ENCODE measurements around the gene PAX6. TPM values are rescaled to one million over a fixed set of nuclear protein-coding genes. Genes with fewer than 3 reads are reported as not detected.
A peak's percentile ranks its signal among the peaks of the same experiment; 100 is the strongest.

Gene PAX6
- total RNA-seq (2014; rRNA removed; shearing (Covaris generic)) = 0.13 and 0.98 TPM in 2 replicates
- 0.60 and 0.70 TPM in 2 replicates for polyA plus RNA-seq (2015; cell fraction: cytosol; rRNA removed)
- 2.2 and 5.8 TPM in 2 replicates for polyA plus RNA-seq (2015; cell fraction: nucleus; rRNA removed)

GRCh38 chr11:31810779-31811647 is at the start of gene PAX6:
TSS of gene PAX6 (minus strand) at chr11:31811322. CDS start at chr11:31806411, 4,911 bp downstream.
- in situ Hi-C loops (cut with HindIII; ENCODE audit: low pct_unique_long_range_greater_than_20kb, low sequenced_read_pairs) = no loop called here
- no peak for DNase-seq (ENCODE audit: low read depth, low spot score)

GRCh38 chr11:31860391-31860790 is 49.3 kb upstream of the PAX6 start:
- in situ Hi-C loops (cut with HindIII; ENCODE audit: low pct_unique_long_range_greater_than_20kb, low sequenced_read_pairs) = no loop called here
- DNase-seq (ENCODE audit: low read depth, low spot score) = no peak

- in situ Hi-C loops (cut with HindIII; ENCODE audit: low pct_unique_long_range_greater_than_20kb, low sequenced_read_pairs) = no loop called here
- DNase-seq (ENCODE audit: low read depth, low spot score) = no peak
Measured at GRCh38 chr11:31856248-31856647, 45.1 kb upstream of the PAX6 start.

- no peak for DNase-seq (ENCODE audit: low read depth, low spot score)
- in situ Hi-C loops (cut with HindIII; ENCODE audit: low pct_unique_long_range_greater_than_20kb, low sequenced_read_pairs) = no loop called here
Measured at GRCh38 chr11:31855466-31855865, 44.3 kb upstream of the PAX6 start.

- in situ Hi-C loops (cut with HindIII; ENCODE audit: low pct_unique_long_range_greater_than_20kb, low sequenced_read_pairs) = no loop called here
Measured at GRCh38 chr11:31850365-31850764, 39.2 kb upstream of the PAX6 start.

GRCh38 chr11:31847761-31848160 is 36.6 kb upstream of the PAX6 start:
- no peak for DNase-seq (ENCODE audit: low read depth, low spot score)
- in situ Hi-C loops (cut with HindIII; ENCODE audit: low pct_unique_long_range_greater_than_20kb, low sequenced_read_pairs) = no loop called here

More at GRCh38 chr11:31850365-31850764, 39.2 kb upstream of the PAX6 start:
- no peak for DNase-seq (ENCODE audit: low read depth, low spot score)

- in situ Hi-C loops (cut with HindIII; ENCODE audit: low pct_unique_long_range_greater_than_20kb, low sequenced_read_pairs) = no loop called here
- DNase-seq (ENCODE audit: low read depth, low spot score) = no peak
Measured at GRCh38 chr11:31845331-31845730, 34.2 kb upstream of the PAX6 start.

GRCh38 chr11:31844351-31844750 is 33.2 kb upstream of the PAX6 start:
- in situ Hi-C loops (cut with HindIII; ENCODE audit: low pct_unique_long_range_greater_than_20kb, low sequenced_read_pairs) = no loop called here
- DNase-seq (ENCODE audit: low read depth, low spot score) = peak; percentile 8

- DNase-seq (ENCODE audit: low read depth, low spot score) = no peak
- in situ Hi-C loops (cut with HindIII; ENCODE audit: low pct_unique_long_range_greater_than_20kb, low sequenced_read_pairs) = no loop called here
Measured at GRCh38 chr11:31841435-31841834, 30.3 kb upstream of the PAX6 start.

GRCh38 chr11:31834237-31834636 is 23.1 kb upstream of the PAX6 start:
- DNase-seq (ENCODE audit: low read depth, low spot score) = no peak
- in situ Hi-C loops (cut with HindIII; ENCODE audit: low pct_unique_long_range_greater_than_20kb, low sequenced_read_pairs) = no loop called here

- in situ Hi-C loops (cut with HindIII; ENCODE audit: low pct_unique_long_range_greater_than_20kb, low sequenced_read_pairs) = no loop called here
- no peak for DNase-seq (ENCODE audit: low read depth, low spot score)
Measured at GRCh38 chr11:31830406-31830805, 19.3 kb upstream of the PAX6 start.

- DNase-seq (ENCODE audit: low read depth, low spot score) = no peak
- in situ Hi-C loops (cut with HindIII; ENCODE audit: low pct_unique_long_range_greater_than_20kb, low sequenced_read_pairs) = no loop called here
Measured at GRCh38 chr11:31828217-31828616, 17.1 kb upstream of the PAX6 start.

GRCh38 chr11:31827455-31828206 is 16.5 kb upstream of the PAX6 start:
- in situ Hi-C loops (cut with HindIII; ENCODE audit: low pct_unique_long_range_greater_than_20kb, low sequenced_read_pairs) = no loop called here
- DNase-seq (ENCODE audit: low read depth, low spot score) = no peak

- DNase-seq (ENCODE audit: low read depth, low spot score) = no peak
- in situ Hi-C loops (cut with HindIII; ENCODE audit: low pct_unique_long_range_greater_than_20kb, low sequenced_read_pairs) = no loop called here
Measured at GRCh38 chr11:31826536-31827438, 15.7 kb upstream of the PAX6 start.

- in situ Hi-C loops (cut with HindIII; ENCODE audit: low pct_unique_long_range_greater_than_20kb, low sequenced_read_pairs) = no loop called here
- DNase-seq (ENCODE audit: low read depth, low spot score) = no peak
Measured at GRCh38 chr11:31825838-31826484, 14.8 kb upstream of the PAX6 start.

- no peak for DNase-seq (ENCODE audit: low read depth, low spot score)
- in situ Hi-C loops (cut with HindIII; ENCODE audit: low pct_unique_long_range_greater_than_20kb, low sequenced_read_pairs) = no loop called here
Measured at GRCh38 chr11:31824879-31825837, 14.0 kb upstream of the PAX6 start.

Measured in SK-MEL-5 (cell line).